Measurements from ENCODE around the gene GABPB1. TPM values are rescaled to one million over a fixed set of nuclear protein-coding genes. Genes with fewer than 3 reads are reported as not detected.

The GABPB1 gene
- total RNA-seq, 1 donor = 82.1 TPM

- Histone ChIP-seq H3K4me1 (ENCODE audit: insufficient read depth, low read length) (no peaks in the 10 kb centered on the region), H3K9me3 (ENCODE audit: low read depth, low read length) (no peaks in the 10 kb centered on the region), H3K4me3 (ENCODE audit: low read length) (no peak overlapping the region), H3K27me3 (ENCODE audit: insufficient read depth, low read length) (no peaks in the 10 kb centered on the region)
Observed at GRCh38 chr15:50227076-50227475, 127.9 kb downstream of the GABPB1 start.

DNA sequence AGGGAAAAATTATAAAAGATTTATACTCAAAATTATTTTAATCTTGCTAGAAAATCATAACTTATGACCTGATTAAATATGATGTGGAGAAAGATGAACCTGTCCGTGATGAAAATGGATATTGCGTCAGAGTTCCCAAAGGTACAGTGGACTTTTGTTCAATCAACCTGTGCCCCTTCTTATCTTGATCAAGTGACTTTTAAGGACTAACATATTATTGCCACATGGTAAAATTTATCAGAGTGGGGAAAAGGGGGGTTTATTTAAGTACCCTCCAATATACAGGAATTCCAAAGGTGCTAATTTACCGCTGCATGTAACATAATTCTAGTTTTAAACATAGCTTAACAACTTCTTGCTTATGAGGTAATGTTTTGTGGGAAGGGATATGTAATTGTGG is 129.1 kb downstream of the GABPB1 start:
- Histone ChIP-seq H3K9me3 (ENCODE audit: low read depth, low read length) (no peaks in the 10 kb centered on the region), H3K4me3 (ENCODE audit: low read length) (no peak overlapping the region), H3K27me3 (ENCODE audit: insufficient read depth, low read length) (no peaks in the 10 kb centered on the region), H3K4me1 (ENCODE audit: insufficient read depth, low read length) (no peaks in the 10 kb centered on the region)

Other genes starting within 250 kb of the GABPB1 start
- 8.2 TPM for gene ATP8B4, start 236.0 kb downstream of the GABPB1 start, total RNA-seq
- gene SLC27A2, start 173.0 kb downstream of the GABPB1 start, total RNA-seq = 0.42 TPM
- 8.1 TPM for gene HDC, start 89.5 kb downstream of the GABPB1 start, total RNA-seq
- 73.7 TPM for gene USP8, start 69.2 kb upstream of the GABPB1 start, total RNA-seq
- gene USP50, start 191.5 kb upstream of the GABPB1 start, total RNA-seq = 0.73 TPM